IMR-90 (cell line): ENCODE results near the gene BNIP3.
"Not testable (repeated sequence)": the region's sequence is repeated elsewhere in the genome, so short reads cannot be mapped to it uniquely, and the experiment has no call there.

Source experiments
- POLR2A ChIP-seq: IDR thresholded peaks from 2 replicates; pipeline ENCODE4 v1.6.1; 2012; ENCODE audit warnings: mild to moderate bottlenecking, low read depth, low read length
- TF ChIP-seq, protein P1 (sequence below): conservative IDR thresholded peaks from 2 replicates; pipeline ENCODE4 v1.5.1; 2012; ENCODE audit warnings: mild to moderate bottlenecking, low read depth, low read length, improper control_type of control experiment

DNA sequence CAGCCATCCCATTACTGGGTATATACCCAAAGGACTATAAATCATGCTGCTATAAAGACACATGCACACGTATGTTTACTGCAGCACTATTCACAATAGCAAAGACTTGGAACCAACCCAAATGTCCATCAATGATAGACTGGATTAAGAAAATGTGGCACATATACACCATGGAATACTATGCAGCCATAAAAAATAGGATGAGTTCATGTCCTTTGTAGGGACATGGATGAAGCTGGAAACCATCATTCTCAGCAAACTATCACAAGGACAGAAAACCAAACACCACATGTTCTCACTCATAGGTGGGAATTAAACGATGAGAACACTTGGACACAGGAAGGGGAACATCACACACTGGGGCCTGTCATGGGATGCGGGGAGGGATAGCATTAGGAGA, 6.1 kb upstream of the BNIP3 start:
- TF ChIP-seq, protein P1, sequence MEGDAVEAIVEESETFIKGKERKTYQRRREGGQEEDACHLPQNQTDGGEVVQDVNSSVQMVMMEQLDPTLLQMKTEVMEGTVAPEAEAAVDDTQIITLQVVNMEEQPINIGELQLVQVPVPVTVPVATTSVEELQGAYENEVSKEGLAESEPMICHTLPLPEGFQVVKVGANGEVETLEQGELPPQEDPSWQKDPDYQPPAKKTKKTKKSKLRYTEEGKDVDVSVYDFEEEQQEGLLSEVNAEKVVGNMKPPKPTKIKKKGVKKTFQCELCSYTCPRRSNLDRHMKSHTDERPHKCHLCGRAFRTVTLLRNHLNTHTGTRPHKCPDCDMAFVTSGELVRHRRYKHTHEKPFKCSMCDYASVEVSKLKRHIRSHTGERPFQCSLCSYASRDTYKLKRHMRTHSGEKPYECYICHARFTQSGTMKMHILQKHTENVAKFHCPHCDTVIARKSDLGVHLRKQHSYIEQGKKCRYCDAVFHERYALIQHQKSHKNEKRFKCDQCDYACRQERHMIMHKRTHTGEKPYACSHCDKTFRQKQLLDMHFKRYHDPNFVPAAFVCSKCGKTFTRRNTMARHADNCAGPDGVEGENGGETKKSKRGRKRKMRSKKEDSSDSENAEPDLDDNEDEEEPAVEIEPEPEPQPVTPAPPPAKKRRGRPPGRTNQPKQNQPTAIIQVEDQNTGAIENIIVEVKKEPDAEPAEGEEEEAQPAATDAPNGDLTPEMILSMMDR = not testable (repeated sequence)
- not testable (repeated sequence) for TF ChIP-seq POLR2A
